BLaER1 treated with 17β-estradiol and CSF1 and Interleukin-3, amounts not matched to agents 10 nM and 100 nM (cell line): ENCODE results near the gene GAB3.

Experiments used
- H3K27ac ChIP-seq, 11 experiments: shearing (Covaris generic); formaldehyde crosslinking; 2 replicates each; pipeline ENCODE4 v1.8.1; 2022
- H3K27me3 ChIP-seq, 11 experiments: shearing (Covaris generic); formaldehyde crosslinking; 2 replicates each; pipeline ENCODE4 v1.8.1; 2022
- H3K36me3 ChIP-seq, 11 experiments: shearing (Covaris generic); formaldehyde crosslinking; 2 replicates each; pipeline ENCODE4 v1.8.1; 2022
- H3K4me1 ChIP-seq, 10 experiments: shearing (Covaris generic); formaldehyde crosslinking; 2 replicates each; pipeline ENCODE4 v1.8.1; 2022
- H3K4me2 ChIP-seq, 11 experiments: shearing (Covaris generic); formaldehyde crosslinking; 2 replicates each; pipeline ENCODE4 v1.8.1; 2022
- H3K4me3 ChIP-seq, 10 experiments: shearing (Covaris generic); formaldehyde crosslinking; 2 replicates each; pipeline ENCODE4 v1.8.1; 2022
- H3K9ac ChIP-seq, 11 experiments: shearing (Covaris generic); formaldehyde crosslinking; 2 replicates each; pipeline ENCODE4 v1.8.1; 2022
- H3K9me3 ChIP-seq, 11 experiments: shearing (Covaris generic); formaldehyde crosslinking; replicated peaks in 1 of 11; 2 replicates each; pipeline ENCODE4 v1.8.1; 2022
- H4K20me1 ChIP-seq, 11 experiments: shearing (Covaris generic); formaldehyde crosslinking; 2 replicates each; pipeline ENCODE4 v1.8.1; 2022
- Cebpa-rat ChIP-seq, 11 experiments: shearing (Covaris generic); IDR thresholded peaks; 2 replicates each; pipeline ENCODE4 v1.8.1; 2022

Gene GAB3

GRCh38 chrX:154750301-154751202 lies at the start of gene GAB3:
TSS of gene GAB3 (minus strand) at chrX:154751077. CDS start at chrX:154751025, 52 bp downstream.
- peaks cover 2 to 14% (median 5%) of the 10 kb centered on the region in 11 experiments; a peak in 19 of 22 replicates for H3K9me3 ChIP-seq
- H3K4me3 ChIP-seq: peak within 1 kb of the TSS; percentile 64 to 80 (median 71)
- H3K9ac ChIP-seq: peak within 1 kb of the TSS; percentile 81 to 88 (median 85)
- peaks cover 44 to 82% (median 76%) of the 10 kb centered on the region in 11 experiments for H3K27me3 ChIP-seq
- no peaks in the 10 kb centered on the region for H3K36me3 ChIP-seq
- H4K20me1 ChIP-seq: peaks cover 0 to 14% (median 0%) of the 10 kb centered on the region in 11 experiments; a peak in 3 of 22 replicates
- H3K4me1 ChIP-seq: peaks cover 16 to 44% (median 27%) of the 10 kb centered on the region in 10 experiments
- peak within 1 kb of the TSS; percentile 64 to 96 (median 74) for H3K4me2 ChIP-seq
- no peak for TF ChIP-seq Cebpa-rat (IDR thresholded peaks at IDR 0.05)
- H3K27ac ChIP-seq: peak within 1 kb of the TSS; percentile 77 to 88 (median 83)

GRCh38 chrX:154799556-154800348 lies 48.9 kb upstream of the GAB3 start:
- Histone ChIP-seq H3K9ac (peak overlapping the region; percentile 67 to 92 (median 76)), H3K27ac (peak overlapping the region; percentile 79 to 89 (median 83)), H3K27me3 (peaks cover 52 to 100% (median 97%) of the 10 kb centered on the region in 11 experiments), H3K36me3 (no peaks in the 10 kb centered on the region), H3K4me2 (peak overlapping the region; percentile 76 to 93 (median 81)), H3K9me3 (peaks cover 0 to 10% (median under 1%) of the 10 kb centered on the region in 11 experiments; a peak in 3 of 22 replicates), H3K4me3 (peak overlapping the region; percentile 31 to 78 (median 45); a peak in 16 of 20 replicates), H4K20me1 (no peaks in the 10 kb centered on the region; a peak in 1 of 22 replicates), H3K4me1 (peaks cover 64 to 86% (median 74%) of the 10 kb centered on the region in 10 experiments)
- TF ChIP-seq Cebpa-rat (IDR thresholded peaks at IDR 0.05): no peak

GRCh38 chrX:154797006-154797405 lies 46.1 kb upstream of the GAB3 start:
- TF ChIP-seq Cebpa-rat (IDR thresholded peaks at IDR 0.05): no peak
- Histone ChIP-seq H4K20me1 (peaks cover 0 to 8% (median 0%) of the 10 kb centered on the region in 11 experiments; a peak in 2 of 22 replicates), H3K27me3 (peaks cover 60 to 100% (median 92%) of the 10 kb centered on the region in 11 experiments), H3K4me1 (peaks cover 47 to 85% (median 57%) of the 10 kb centered on the region in 10 experiments), H3K9me3 (0 out of 22 replicates have a peak, but pooled peaks cover 0 to 7% (median 0%) of the 10 kb centered on the region in 11 experiments), H3K4me3 (no peak overlapping the region; a peak in 1 of 20 replicates), H3K4me2 (peak overlapping the region; percentile 8 to 93 (median 80)), H3K27ac (peak overlapping the region in 8 of 11 experiments; percentile 19 to 88 (median 44); a peak in 11 of 22 replicates), H3K36me3 (peaks cover 0 to 10% (median 4%) of the 10 kb centered on the region in 11 experiments; a peak in 15 of 22 replicates), H3K9ac (peak overlapping the region in 2 of 11 experiments; percentile 41 to 49; a peak in 2 of 22 replicates)

GRCh38 chrX:154795016-154795415 lies 44.1 kb upstream of the GAB3 start:
- TF ChIP-seq Cebpa-rat (IDR thresholded peaks at IDR 0.05): no peak
- H3K27ac ChIP-seq: peak overlapping the region in 4 of 11 experiments; percentile 9 to 88 (median 70); a peak in 6 of 22 replicates
- peaks cover 14 to 30% (median 22%) of the 10 kb centered on the region in 11 experiments; a peak in 20 of 22 replicates for H3K36me3 ChIP-seq
- peaks cover 0 to 8% (median 0%) of the 10 kb centered on the region in 11 experiments; a peak in 2 of 22 replicates for H4K20me1 ChIP-seq
- H3K27me3 ChIP-seq: peaks cover 66 to 100% (median 92%) of the 10 kb centered on the region in 11 experiments
- peak overlapping the region in 2 of 11 experiments; percentile 43 to 59; a peak in 3 of 22 replicates for H3K9ac ChIP-seq
- H3K4me1 ChIP-seq: peaks cover 27 to 65% (median 37%) of the 10 kb centered on the region in 10 experiments
- H3K4me3 ChIP-seq: no peak overlapping the region
- peak overlapping the region in 2 of 11 experiments; percentile 75 to 76; a peak in 4 of 22 replicates for H3K4me2 ChIP-seq
- no peaks in the 10 kb centered on the region; a peak in 1 of 22 replicates for H3K9me3 ChIP-seq

GRCh38 chrX:154793084-154793795 lies 42.4 kb upstream of the GAB3 start:
- H4K20me1 ChIP-seq: peaks cover 0 to 8% (median 0%) of the 10 kb centered on the region in 11 experiments; a peak in 3 of 22 replicates
- TF ChIP-seq Cebpa-rat (IDR thresholded peaks at IDR 0.05): no peak
- H3K9ac ChIP-seq: no peak overlapping the region
- H3K36me3 ChIP-seq: peaks cover 20 to 47% (median 37%) of the 10 kb centered on the region in 11 experiments; a peak in 21 of 22 replicates
- no peak overlapping the region for H3K27ac ChIP-seq
- H3K4me3 ChIP-seq: no peak overlapping the region
- H3K4me1 ChIP-seq: peaks cover 12 to 55% (median 19%) of the 10 kb centered on the region in 10 experiments; a peak in 19 of 20 replicates
- peak overlapping the region in 1 of 11 experiments; percentile 76; a peak in 1 of 22 replicates for H3K4me2 ChIP-seq
- no peaks in the 10 kb centered on the region; a peak in 3 of 22 replicates for H3K9me3 ChIP-seq
- H3K27me3 ChIP-seq: peaks cover 75 to 100% (median 92%) of the 10 kb centered on the region in 11 experiments

GRCh38 chrX:154791939-154792338 lies 41.1 kb upstream of the GAB3 start:
- Histone ChIP-seq H3K27ac (no peak overlapping the region), H3K4me1 (peaks cover 5 to 55% (median 8%) of the 10 kb centered on the region in 10 experiments; a peak in 18 of 20 replicates), H3K9ac (no peak overlapping the region), H3K36me3 (peaks cover 24 to 59% (median 45%) of the 10 kb centered on the region in 11 experiments), H3K4me2 (no peak overlapping the region), H3K4me3 (no peak overlapping the region), H3K27me3 (peaks cover 71 to 100% (median 90%) of the 10 kb centered on the region in 11 experiments), H3K9me3 (no peaks in the 10 kb centered on the region; a peak in 3 of 22 replicates), H4K20me1 (peaks cover 0 to 19% (median 0%) of the 10 kb centered on the region in 11 experiments; a peak in 3 of 22 replicates)
- no peak for TF ChIP-seq Cebpa-rat (IDR thresholded peaks at IDR 0.05)

- TF ChIP-seq Cebpa-rat (IDR thresholded peaks at IDR 0.05): no peak
- Histone ChIP-seq H3K4me2 (no peak overlapping the region), H4K20me1 (peaks cover 0 to 19% (median 0%) of the 10 kb centered on the region in 11 experiments; a peak in 2 of 22 replicates), H3K9ac (no peak overlapping the region), H3K27ac (no peak overlapping the region), H3K4me3 (no peak overlapping the region), H3K27me3 (peaks cover 68 to 99% (median 89%) of the 10 kb centered on the region in 11 experiments), H3K36me3 (peaks cover 24 to 60% (median 45%) of the 10 kb centered on the region in 11 experiments), H3K9me3 (no peaks in the 10 kb centered on the region; a peak in 3 of 22 replicates), H3K4me1 (peaks cover under 1 to 55% (median 4%) of the 10 kb centered on the region in 10 experiments; a peak in 19 of 20 replicates)
Observed at GRCh38 chrX:154791467-154791866, 40.6 kb upstream of the GAB3 start.
